Thyroid gland (tissue), 4 donors: Measurements from ENCODE around the gene B3GAT1. TPM values are rescaled to one million over a fixed set of nuclear protein-coding genes. Genes with fewer than 3 reads are reported as not detected.

Source experiments
- DNase-seq, 2 donors: peaks; one replicate each; pipeline ENCODE4 v3.0.0-alpha.2; 2019
- H3K27ac ChIP-seq, 3 donors: fragments of 200-600 bp; sonication (generic); 1 replicate in 2 of 3; 2 replicates in 1 of 3; pipeline ENCODE4 v1.5.1; 2016 to 2019; ENCODE audit warnings: mild to moderate bottlenecking in 1 of 3, moderate library complexity in 1 of 3
- H3K27me3 ChIP-seq: fragments of 200-600 bp; sonication (generic); one replicate; pipeline ENCODE4 v1.5.1; 2019
- H3K36me3 ChIP-seq, 2 donors: fragments of 200-600 bp; sonication (generic); one replicate each; pipeline ENCODE4 v1.5.1; 2016 to 2019
- H3K4me1 ChIP-seq, 2 donors: fragments of 200-600 bp; sonication (generic); one replicate each; pipeline ENCODE4 v1.5.1; 2017 to 2019
- H3K4me3 ChIP-seq, 3 donors: fragments of 200-600 bp; sonication (generic); replicated peaks in 1 of 3; 1 replicate in 2 of 3; 2 replicates in 1 of 3; pipeline ENCODE4 v1.5.1; 2016; ENCODE audit warnings: mild to moderate bottlenecking in 1 of 3
- H3K9me3 ChIP-seq: fragments of 200-600 bp; sonication (generic); one replicate; pipeline ENCODE4 v1.5.1; 2017
- CTCF ChIP-seq, 6 experiments: fragments of 200-600 bp in 3 of 6; fragments of 450-650 bp in 3 of 6; sonication (generic) in 3 of 6; IDR thresholded peaks; one replicate each; pipeline ENCODE4 v1.5.1; 2016 to 2019; ENCODE audit warnings: antibody characterized with exemption in 6 of 6, mild to moderate bottlenecking in 2 of 6, inconsistent platforms in 1 of 6, moderate library complexity in 1 of 6
- POLR2A ChIP-seq, 2 donors: fragments of 450-650 bp; IDR thresholded peaks; one replicate each; pipeline ENCODE4 v1.6.1; 2017; ENCODE audit warnings: antibody characterized with exemption in 2 of 2, mild to moderate bottlenecking in 2 of 2, moderate library complexity in 1 of 2
- WGBS, 2 donors: methylation state at CpG; one replicate each; pipeline ENCODE4 v1.1.5; 2017; 5-methylcytosine and 5-hydroxymethylcytosine counted together
- intact Hi-C: fragments of 100-400 bp; cut with DNase I; formaldehyde crosslinking; loops from one replicate; pipeline ENCODE4 v1.15.1; 2023
- total RNA-seq, 4 donors: library from RNA; depleted of rRNA; stranded (reverse); fragments of >200 nt; gene quantifications; one replicate each; pipeline ENCODE4 v1.2.3, GENCODE V29; 2016

B3GAT1 gene
- total RNA-seq, 4 donors from 2014 or later: 4.0 to 6.7 (median 5.7) TPM

GRCh38 chr11:134404575-134405341 is 7.3 kb downstream of the B3GAT1 start:
- TF ChIP-seq POLR2A (IDR thresholded peaks at IDR 0.05) (no peak), CTCF (IDR thresholded peaks at IDR 0.05) (no peak)
- Histone ChIP-seq H3K4me3 (no peak overlapping the region), H3K9me3 (no peaks in the 10 kb centered on the region), H3K36me3 (no peaks in the 10 kb centered on the region), H3K4me1 (no peaks in the 10 kb centered on the region), H3K27me3 (no peaks in the 10 kb centered on the region), H3K27ac (no peak overlapping the region)
- WGBS, 2 donors: 89 to 93% methylated on average over 24 to 25 of the region's 30 CpGs
- intact Hi-C loops: no loop called here
- no peak for DNase-seq

- no peaks in the 10 kb centered on the region for H3K36me3 ChIP-seq
- no peak overlapping the region for H3K27ac ChIP-seq
- 74 to 87% methylated on average over 10 to 12 of the region's 12 CpGs for WGBS, 2 donors
- H3K4me3 ChIP-seq: no peak overlapping the region
- H3K9me3 ChIP-seq: no peaks in the 10 kb centered on the region
- TF ChIP-seq POLR2A (IDR thresholded peaks at IDR 0.05) (no peak), CTCF (IDR thresholded peaks at IDR 0.05) (no peak)
- no peak for DNase-seq
- no peaks in the 10 kb centered on the region for H3K27me3 ChIP-seq
- intact Hi-C loops: no loop called here
- H3K4me1 ChIP-seq: no peaks in the 10 kb centered on the region
Measured at GRCh38 chr11:134402910-134403309, 9.1 kb downstream of the B3GAT1 start.

GRCh38 chr11:134401825-134402809 is 9.9 kb downstream of the B3GAT1 start:
- H3K27ac ChIP-seq: no peak overlapping the region

GRCh38 chr11:134399996-134400395 is 12.0 kb downstream of the B3GAT1 start:
- no peaks in the 10 kb centered on the region for H3K9me3 ChIP-seq
- no peak overlapping the region for H3K4me3 ChIP-seq
- no peak overlapping the region for H3K27ac ChIP-seq
- TF ChIP-seq POLR2A (IDR thresholded peaks at IDR 0.05): no peak
- no peak for TF ChIP-seq CTCF (IDR thresholded peaks at IDR 0.05)
- H3K4me1 ChIP-seq: no peaks in the 10 kb centered on the region
- no peaks in the 10 kb centered on the region for H3K27me3 ChIP-seq
- WGBS, 2 donors: 83 to 85% methylated on average over 7 of the region's 7 CpGs
- DNase-seq: no peak
- intact Hi-C loops: no loop called here
- no peaks in the 10 kb centered on the region for H3K36me3 ChIP-seq

More at GRCh38 chr11:134401825-134402809, 9.9 kb downstream of the B3GAT1 start:
- no peaks in the 10 kb centered on the region for H3K4me1 ChIP-seq
- 82 to 90% methylated on average over 10 to 12 of the region's 19 CpGs for whole genome bisulfite sequencing, 2 donors
- H3K27me3 ChIP-seq: no peaks in the 10 kb centered on the region
- H3K36me3 ChIP-seq: no peaks in the 10 kb centered on the region
- intact Hi-C loops: no loop called here
- DNase-seq: no peak
- TF ChIP-seq CTCF (IDR thresholded peaks at IDR 0.05): no peak
- no peaks in the 10 kb centered on the region for H3K9me3 ChIP-seq
- no peak overlapping the region for H3K4me3 ChIP-seq

GRCh38 chr11:134399293-134399654 is 12.8 kb downstream of the B3GAT1 start:
- no peaks in the 10 kb centered on the region for H3K27me3 ChIP-seq

More at GRCh38 chr11:134399293-134399654, 12.8 kb downstream of the B3GAT1 start:
- no peaks in the 10 kb centered on the region for H3K4me1 ChIP-seq
- WGBS, 2 donors: 75 to 88% methylated on average over 2 to 8 of the region's 8 CpGs
- H3K4me3 ChIP-seq: no peak overlapping the region
- intact Hi-C loops: no loop called here
- H3K27ac ChIP-seq: no peak overlapping the region
- H3K9me3 ChIP-seq: no peaks in the 10 kb centered on the region
- H3K36me3 ChIP-seq: no peaks in the 10 kb centered on the region
- TF ChIP-seq POLR2A (IDR thresholded peaks at IDR 0.05) (no peak), CTCF (IDR thresholded peaks at IDR 0.05) (no peak)
- DNase-seq: no peak
